HK-2 (cell line): ENCODE measurements around the gene SPATA13.

Source experiments
- DNase-seq: peaks from one replicate; pipeline ENCODE4 v3.0.0-alpha.2; 2018; ENCODE audit not compliant: unreplicated experiment

Gene SPATA13

GRCh38 chr13:24167666-24168391 is 7.3 kb downstream of the SPATA13 start:
- DNase-seq: no peak

- no peak for DNase-seq
Observed at GRCh38 chr13:24168392-24168750, 7.9 kb downstream of the SPATA13 start.

GRCh38 chr13:24168979-24169378 is 8.5 kb downstream of the SPATA13 start:
- DNase-seq: no peak

- no peak for DNase-seq
Observed at GRCh38 chr13:24172071-24172470, 11.6 kb downstream of the SPATA13 start.

- DNase-seq: no peak
Observed at GRCh38 chr13:24173795-24174194, 13.3 kb downstream of the SPATA13 start.

- DNase-seq: no peak
Observed at GRCh38 chr13:24175847-24176246, 15.3 kb downstream of the SPATA13 start.

- no peak for DNase-seq
Observed at GRCh38 chr13:24176351-24177101, 16.0 kb downstream of the SPATA13 start.

- DNase-seq: no peak
Observed at GRCh38 chr13:24178847-24179485, 18.4 kb downstream of the SPATA13 start.

- no peak for DNase-seq
Observed at GRCh38 chr13:24179486-24179850, 18.9 kb downstream of the SPATA13 start.

GRCh38 chr13:24180750-24181377 is 20.3 kb downstream of the SPATA13 start:
- DNase-seq: no peak

GRCh38 chr13:24181991-24182702 is 21.6 kb downstream of the SPATA13 start:
- no peak for DNase-seq

GRCh38 chr13:24182703-24183081 is 22.2 kb downstream of the SPATA13 start:
- no peak for DNase-seq

- peak; percentile 16 for DNase-seq
Observed at GRCh38 chr13:24183741-24184182, 23.2 kb downstream of the SPATA13 start.

- DNase-seq: no peak
Observed at GRCh38 chr13:24184265-24184841, 23.8 kb downstream of the SPATA13 start.

GRCh38 chr13:24184882-24185281 is 24.4 kb downstream of the SPATA13 start:
- no peak for DNase-seq

- no peak for DNase-seq
Observed at GRCh38 chr13:24185591-24186232, 25.2 kb downstream of the SPATA13 start.

- no peak for DNase-seq
Observed at GRCh38 chr13:24187185-24187584, 26.7 kb downstream of the SPATA13 start.

GRCh38 chr13:24192057-24192810 is 31.7 kb downstream of the SPATA13 start:
- DNase-seq: no peak

GRCh38 chr13:24192811-24193162 is 32.3 kb downstream of the SPATA13 start:
- DNase-seq: no peak

GRCh38 chr13:24194447-24194846 is 33.9 kb downstream of the SPATA13 start:
- no peak for DNase-seq
